MG63 (cell line): Measurements from ENCODE around the gene SETD2. TPM values are rescaled to one million over a fixed set of nuclear protein-coding genes. Genes with fewer than 3 reads are reported as not detected.

Source experiments
- DNase-seq: peaks from one replicate; pipeline ENCODE4 v3.0.0-alpha.2; 2020
- H3K27me3 ChIP-seq: fragments of 250-450 bp; sonication (Bioruptor Pico); 2 replicates; pipeline ENCODE4 v1.5.1; 2020; ENCODE audit warnings: mild to moderate bottlenecking, moderate library complexity
- H3K36me3 ChIP-seq: fragments of 250-450 bp; sonication (Bioruptor Pico); 2 replicates; pipeline ENCODE4 v1.5.1; 2020; ENCODE audit warnings: mild to moderate bottlenecking, moderate library complexity
- H3K4me3 ChIP-seq: fragments of 250-450 bp; sonication (Bioruptor Pico); 2 replicates; pipeline ENCODE4 v1.5.1; 2020; ENCODE audit warnings: mild to moderate bottlenecking, moderate library complexity
- H3K9me3 ChIP-seq: fragments of 250-450 bp; sonication (Bioruptor Pico); 2 replicates; pipeline ENCODE4 v1.5.1; 2020; ENCODE audit warnings: mild to moderate bottlenecking, moderate library complexity
- total RNA-seq: library from RNA; depleted of rRNA; stranded (reverse); fragments of >200 nt; shearing (Covaris generic); gene quantifications from 2 replicates; pipeline ENCODE4 v1.2.3, GENCODE V29; 2014; ENCODE audit warnings: low replicate concordance

The SETD2 gene
- total RNA-seq, 1 experiment from 2014 or later: 8.1 TPM

DNA sequence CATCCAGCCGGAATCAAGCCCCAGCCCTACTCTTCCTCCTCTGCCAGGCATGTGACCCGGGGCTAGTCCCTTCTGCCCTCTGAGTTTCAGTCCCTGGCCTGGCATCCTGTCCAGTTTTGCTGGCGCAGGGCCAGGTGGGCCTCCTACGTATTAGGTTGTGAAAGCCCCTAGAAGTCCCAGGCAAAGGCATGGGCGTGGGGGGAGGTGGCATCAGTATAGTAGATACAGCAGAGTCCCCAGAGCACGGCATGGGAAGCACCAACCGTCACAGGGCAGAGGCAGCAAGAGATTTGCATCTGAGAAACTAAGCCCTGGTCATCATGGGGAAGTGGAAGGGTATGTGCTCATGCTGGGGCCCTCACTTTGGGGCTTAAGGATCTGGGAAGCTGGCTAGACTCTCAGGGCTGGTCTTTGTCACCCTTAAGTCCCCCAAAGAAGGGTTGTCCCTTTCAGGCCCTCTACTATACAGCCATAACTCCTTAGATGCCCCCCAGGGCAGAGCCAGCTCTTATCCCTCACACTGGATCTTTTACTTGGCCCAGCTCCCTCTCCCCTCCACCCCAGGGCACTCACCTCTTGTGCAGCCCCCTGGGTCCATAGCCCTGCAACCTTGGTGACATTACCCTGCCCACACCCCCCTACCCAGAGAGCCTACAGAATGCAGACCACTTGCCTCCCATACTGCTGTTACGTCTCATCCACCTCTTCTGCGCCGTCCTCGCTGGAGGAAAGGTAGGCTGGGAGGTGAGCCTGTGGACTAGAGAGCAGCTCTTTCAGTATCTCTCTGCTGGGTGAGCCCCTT, 173.1 kb downstream of the SETD2 start:
- no peaks in the 10 kb centered on the region for H3K9me3 ChIP-seq
- no peak for DNase-seq
- H3K27me3 ChIP-seq: no peaks in the 10 kb centered on the region
- H3K36me3 ChIP-seq: no peaks in the 10 kb centered on the region
- no peak overlapping the region for H3K4me3 ChIP-seq

DNA sequence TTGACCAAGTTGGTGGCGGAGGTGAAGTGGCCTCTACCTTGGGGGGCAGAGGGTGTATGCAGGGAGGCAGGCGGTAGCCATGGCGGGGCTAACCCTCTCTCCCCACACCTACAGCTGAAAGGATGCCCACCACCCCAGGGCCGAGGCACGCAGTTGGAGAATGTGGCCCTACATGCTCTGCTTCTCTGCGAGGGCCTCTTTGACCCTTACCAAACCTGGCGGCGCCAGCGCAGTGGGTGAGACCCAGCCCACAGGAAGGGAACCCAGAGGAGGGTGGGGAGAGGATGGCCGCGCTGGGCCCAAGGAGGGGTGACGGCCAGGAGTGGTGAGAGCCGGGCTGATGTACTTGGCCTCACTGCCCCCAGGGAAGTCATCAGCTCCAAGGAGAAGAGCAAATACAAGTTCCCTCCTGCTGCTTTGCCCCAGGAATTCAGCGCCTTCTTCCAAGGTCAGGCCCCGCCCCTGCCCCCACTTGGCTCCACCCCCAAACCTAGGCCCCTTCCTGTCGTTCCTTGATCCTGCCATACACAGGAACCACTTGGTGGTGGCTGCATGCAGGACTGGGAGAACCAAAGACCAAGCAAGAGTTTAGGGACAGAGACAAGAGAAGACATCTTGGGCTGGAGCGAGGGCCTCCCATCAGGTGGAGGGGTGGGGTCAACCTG, 174.6 kb downstream of the SETD2 start:
- Histone ChIP-seq H3K36me3 (no peaks in the 10 kb centered on the region), H3K9me3 (no peaks in the 10 kb centered on the region), H3K4me3 (no peak overlapping the region), H3K27me3 (no peaks in the 10 kb centered on the region)
- DNase-seq: no peak

DNA sequence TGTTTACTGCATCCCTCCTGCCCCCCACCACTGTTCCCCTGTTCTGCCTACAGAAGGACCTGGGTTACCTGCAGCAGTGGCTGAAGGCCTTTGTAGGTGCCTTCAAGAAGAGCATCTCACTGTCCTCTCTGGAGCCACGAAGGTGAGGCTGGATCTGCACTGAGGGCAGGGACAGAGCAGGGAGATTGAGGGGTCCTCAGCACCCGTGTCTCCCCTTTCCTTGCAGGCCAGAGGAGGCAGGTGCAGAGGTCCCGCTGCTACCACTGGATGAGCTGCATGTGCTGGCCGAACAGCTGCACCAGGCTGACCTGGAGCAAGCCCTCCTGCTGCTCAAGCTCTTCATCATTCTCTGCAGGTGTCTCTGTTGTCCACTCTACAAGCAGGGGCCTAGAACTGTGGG, 175.3 kb downstream of the SETD2 start:
- Histone ChIP-seq H3K4me3 (no peak overlapping the region), H3K36me3 (no peaks in the 10 kb centered on the region), H3K27me3 (no peaks in the 10 kb centered on the region), H3K9me3 (no peaks in the 10 kb centered on the region)
- no peak for DNase-seq

DNA sequence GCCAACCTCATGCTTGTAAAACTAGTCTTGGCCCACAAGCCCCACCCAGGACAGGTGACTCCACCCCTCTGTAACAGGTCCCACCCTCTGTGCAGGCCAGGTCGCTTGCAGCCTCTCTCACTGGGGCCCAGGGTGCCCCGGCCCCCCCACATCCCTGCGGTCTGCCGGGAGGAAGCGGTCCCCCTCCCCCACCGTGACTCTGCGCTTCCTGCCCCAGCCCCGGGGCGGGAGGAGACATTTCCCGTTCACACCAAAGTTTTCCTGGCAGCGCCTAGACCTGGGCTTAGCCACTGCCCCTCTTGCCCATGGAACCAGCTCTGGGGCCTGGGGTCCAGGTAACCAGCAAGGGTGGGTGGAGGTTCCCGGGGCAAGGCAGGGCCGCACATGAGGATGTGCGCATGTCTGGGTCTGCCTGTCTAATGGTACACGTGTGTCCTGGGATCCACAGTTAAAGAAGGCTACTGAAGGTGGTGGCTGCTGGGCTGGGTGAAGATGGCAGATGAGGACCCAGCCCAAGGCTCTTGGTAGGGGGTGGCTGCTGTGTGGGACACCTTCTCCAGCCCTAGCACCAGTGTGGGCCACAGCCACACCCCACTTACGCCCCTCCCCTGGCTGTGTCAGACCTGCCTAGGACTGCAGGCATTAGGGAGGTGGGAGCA, 176.0 kb downstream of the SETD2 start:
- H3K4me3 ChIP-seq: no peak overlapping the region
- H3K9me3 ChIP-seq: no peaks in the 10 kb centered on the region
- H3K36me3 ChIP-seq: no peaks in the 10 kb centered on the region
- no peaks in the 10 kb centered on the region for H3K27me3 ChIP-seq
- DNase-seq: no peak

GRCh38 chr3:46987319-46987742, 176.6 kb downstream of the SETD2 start:
- Histone ChIP-seq H3K36me3 (no peaks in the 10 kb centered on the region), H3K27me3 (no peaks in the 10 kb centered on the region), H3K4me3 (no peak overlapping the region), H3K9me3 (no peaks in the 10 kb centered on the region)
- DNase-seq: no peak

DNA sequence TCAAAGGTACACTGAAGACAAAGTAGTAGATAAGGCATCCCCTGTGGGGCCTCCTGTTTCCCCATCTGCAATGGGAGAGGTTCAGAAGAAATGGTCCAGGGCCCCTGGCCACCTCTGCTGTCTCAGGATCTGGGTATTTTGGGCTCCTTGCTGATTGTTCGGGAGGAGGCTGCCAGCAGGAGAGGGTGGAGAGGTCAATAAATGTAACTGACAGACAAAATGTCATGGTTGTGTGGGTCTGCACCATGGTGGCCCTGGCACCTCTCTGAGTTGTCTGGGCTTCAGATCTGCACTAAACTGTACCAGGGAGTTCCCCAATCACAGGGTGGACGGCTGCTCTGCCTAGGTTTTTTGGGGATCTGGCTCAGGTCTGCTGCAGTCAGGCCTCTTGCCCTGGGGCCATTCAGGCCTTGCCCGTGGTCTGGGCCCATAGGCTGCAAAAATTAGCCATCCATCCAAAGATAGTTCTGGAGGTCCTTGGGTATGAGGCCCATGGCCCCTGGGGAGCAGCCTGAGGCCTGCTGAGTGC, 177.1 kb downstream of the SETD2 start:
- Histone ChIP-seq H3K36me3 (no peaks in the 10 kb centered on the region), H3K27me3 (no peaks in the 10 kb centered on the region), H3K9me3 (no peaks in the 10 kb centered on the region), H3K4me3 (no peak overlapping the region)
- DNase-seq: no peak

DNA sequence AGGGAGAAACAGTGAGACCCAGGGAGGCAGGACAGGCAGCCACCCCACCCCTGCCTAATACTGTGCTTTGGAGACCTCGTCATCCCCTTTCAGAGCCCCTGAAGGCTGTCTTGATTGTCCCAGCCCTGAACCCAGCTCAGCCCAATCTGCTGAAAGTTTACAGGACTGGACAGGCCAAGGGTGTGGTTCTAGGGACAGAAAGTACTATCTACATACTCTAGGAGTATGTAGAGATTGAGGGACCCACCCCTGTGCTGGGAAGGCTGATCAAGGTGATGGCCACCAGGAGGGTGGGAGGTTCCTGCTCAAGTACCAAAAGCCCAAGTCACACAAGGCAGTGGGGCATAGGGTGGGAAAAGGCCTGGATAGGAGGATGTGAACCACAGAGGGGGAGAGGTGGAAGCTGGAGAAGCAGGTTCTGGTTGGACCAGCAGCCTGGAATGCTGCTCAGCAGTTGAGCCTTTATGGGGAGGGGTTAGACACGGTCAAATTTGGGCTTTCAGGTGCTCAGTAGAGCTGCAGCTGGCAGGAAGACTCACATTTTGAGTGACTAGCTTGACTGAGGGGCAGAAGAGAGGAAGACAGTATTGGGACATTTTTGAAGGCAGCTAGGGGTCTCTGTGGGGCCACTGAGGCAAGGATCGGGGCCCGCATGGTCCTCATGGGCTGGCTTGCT, 177.7 kb downstream of the SETD2 start:
- H3K27me3 ChIP-seq: no peaks in the 10 kb centered on the region
- no peak overlapping the region for H3K4me3 ChIP-seq
- DNase-seq: no peak
- H3K36me3 ChIP-seq: no peaks in the 10 kb centered on the region
- no peaks in the 10 kb centered on the region for H3K9me3 ChIP-seq

DNA sequence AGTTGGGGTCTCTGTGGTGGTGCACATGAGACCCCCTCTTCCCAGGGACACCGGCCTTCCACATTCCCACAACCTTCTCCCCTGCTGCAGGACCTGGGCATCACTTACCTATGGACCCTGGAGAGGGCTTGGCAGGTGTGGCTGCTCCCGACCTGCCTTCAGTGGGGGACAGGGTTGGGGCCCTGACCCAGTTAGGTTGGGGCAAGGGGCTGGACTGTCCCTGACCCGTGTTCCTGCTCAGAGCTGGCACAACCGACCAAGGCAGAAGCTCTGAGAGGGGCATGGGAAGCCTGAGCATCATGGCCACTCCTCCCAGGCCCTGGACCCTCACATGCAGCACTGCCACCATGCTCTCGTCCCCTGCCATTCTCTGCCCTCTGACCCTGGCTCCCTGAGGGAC, 178.3 kb downstream of the SETD2 start:
- no peak overlapping the region for H3K4me3 ChIP-seq
- DNase-seq: no peak

DNA sequence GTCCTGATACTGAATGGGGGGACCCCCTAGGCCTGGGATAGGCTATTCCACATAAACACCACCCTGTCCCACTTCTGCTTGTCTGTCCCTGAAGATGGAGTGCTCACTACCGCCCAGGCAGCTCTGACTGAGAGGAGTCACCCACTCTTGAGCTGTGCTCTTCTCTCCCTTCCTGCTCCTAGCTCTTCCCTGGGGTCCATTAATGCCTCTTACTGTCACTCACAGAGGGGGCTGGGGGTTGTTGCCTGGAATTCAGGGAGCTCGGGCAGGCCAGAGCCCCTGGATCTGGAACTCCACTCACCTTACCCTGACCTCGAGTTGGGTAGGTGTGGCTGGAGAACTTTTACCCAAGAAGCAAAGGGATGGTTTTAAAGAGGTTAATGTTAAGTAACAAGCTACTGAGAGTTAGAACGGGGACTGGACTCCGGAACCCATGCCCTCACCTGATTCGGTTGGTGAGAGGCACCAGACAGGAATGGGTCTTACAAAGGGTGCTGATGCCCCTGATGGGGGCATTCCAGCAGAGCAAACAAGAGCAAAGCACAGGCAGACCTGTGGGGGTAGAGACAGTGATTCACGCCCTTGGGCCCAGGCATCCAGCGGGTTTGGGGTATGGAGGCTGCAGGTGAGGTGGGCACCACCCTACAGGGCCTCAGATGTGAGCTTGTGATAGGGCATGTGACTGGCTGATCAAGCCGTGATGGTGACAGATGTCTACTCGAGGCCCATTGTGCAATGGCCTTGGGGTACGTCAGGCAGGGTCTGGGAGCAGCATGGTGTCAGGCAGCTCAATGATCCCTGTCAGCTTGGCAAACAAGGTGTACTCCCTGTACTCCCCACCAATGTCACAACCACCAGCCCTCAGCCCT, 179.1 kb downstream of the SETD2 start:
- no peak overlapping the region for H3K4me3 ChIP-seq
- DNase-seq: no peak
- H3K9me3 ChIP-seq: no peaks in the 10 kb centered on the region
- H3K36me3 ChIP-seq: no peaks in the 10 kb centered on the region
- no peaks in the 10 kb centered on the region for H3K27me3 ChIP-seq

More for the DNA sequence above, 178.3 kb downstream of the SETD2 start:
- H3K27me3 ChIP-seq: no peaks in the 10 kb centered on the region
- no peaks in the 10 kb centered on the region for H3K36me3 ChIP-seq
- no peaks in the 10 kb centered on the region for H3K9me3 ChIP-seq

DNA sequence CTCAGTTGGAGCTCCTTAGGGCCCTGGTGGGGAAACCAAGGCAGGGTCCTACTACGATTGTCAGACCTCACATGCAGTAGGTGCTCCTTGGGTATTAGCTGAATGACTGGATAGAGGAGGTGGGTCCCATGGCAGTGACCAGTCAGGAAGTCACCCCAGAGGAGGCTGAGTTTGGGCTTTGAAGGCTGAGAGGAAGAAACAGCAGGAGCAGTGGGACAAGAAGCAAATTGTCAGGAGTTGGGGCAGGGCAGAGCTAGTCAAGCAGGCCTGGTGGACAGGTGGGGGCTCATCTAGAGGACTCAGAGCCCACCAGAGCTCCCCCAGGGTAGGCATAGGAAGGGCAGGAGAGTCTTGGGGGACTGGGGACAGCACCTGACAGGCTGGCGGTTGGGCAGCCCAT, 181.4 kb downstream of the SETD2 start:
- no peak overlapping the region for H3K4me3 ChIP-seq
- no peaks in the 10 kb centered on the region for H3K27me3 ChIP-seq
- no peaks in the 10 kb centered on the region for H3K36me3 ChIP-seq
- DNase-seq: no peak
- H3K9me3 ChIP-seq: no peaks in the 10 kb centered on the region

GRCh38 chr3:46981932-46982471, 181.9 kb downstream of the SETD2 start:
- H3K9me3 ChIP-seq: no peaks in the 10 kb centered on the region
- DNase-seq: no peak
- H3K4me3 ChIP-seq: no peak overlapping the region
- no peaks in the 10 kb centered on the region for H3K27me3 ChIP-seq
- H3K36me3 ChIP-seq: no peaks in the 10 kb centered on the region

DNA sequence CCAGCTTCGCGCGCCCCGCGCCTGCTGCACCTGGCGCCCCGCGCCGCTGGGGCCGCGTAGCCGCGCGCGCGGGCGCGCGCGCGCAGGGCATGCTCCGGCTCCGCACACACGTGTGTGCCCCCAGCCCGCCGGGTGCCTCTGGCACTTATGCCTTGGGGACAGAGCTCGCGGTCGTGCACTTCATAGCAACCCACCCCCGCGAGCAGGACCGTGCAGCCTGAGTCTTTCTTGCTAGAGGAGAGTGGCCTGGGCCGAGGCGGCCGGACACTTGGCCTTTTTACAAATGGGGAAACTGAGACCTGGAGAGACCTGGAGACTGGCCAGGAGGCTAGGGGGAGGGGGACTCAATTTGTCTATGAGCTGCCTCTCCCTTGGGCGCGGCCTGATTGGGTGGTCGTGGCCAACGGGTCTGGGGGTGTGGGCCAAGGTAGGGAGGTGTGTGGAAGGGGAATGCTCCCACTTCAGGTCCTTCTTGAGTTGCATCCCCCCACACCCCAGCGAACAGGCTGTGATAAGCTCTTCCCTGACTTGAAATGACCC, 183.9 kb downstream of the SETD2 start:
- no peaks in the 10 kb centered on the region for H3K36me3 ChIP-seq
- peak overlapping the region; percentile 52 for H3K4me3 ChIP-seq
- H3K9me3 ChIP-seq: no peaks in the 10 kb centered on the region
- no peaks in the 10 kb centered on the region for H3K27me3 ChIP-seq
- DNase-seq: no peak

GRCh38 chr3:46978985-46979944, 184.6 kb downstream of the SETD2 start, which contains the start of gene NBEAL2:
NBEAL2 (plus strand) TSS chr3:46979666; CDS start chr3:46979862, 196 bp downstream.
- Histone ChIP-seq H3K4me3 (peak within 1 kb of the TSS; percentile 52), H3K27me3 (no peaks in the 10 kb centered on the region), H3K36me3 (no peaks in the 10 kb centered on the region), H3K9me3 (no peaks in the 10 kb centered on the region)
- DNase-seq: peak; percentile 94

DNA sequence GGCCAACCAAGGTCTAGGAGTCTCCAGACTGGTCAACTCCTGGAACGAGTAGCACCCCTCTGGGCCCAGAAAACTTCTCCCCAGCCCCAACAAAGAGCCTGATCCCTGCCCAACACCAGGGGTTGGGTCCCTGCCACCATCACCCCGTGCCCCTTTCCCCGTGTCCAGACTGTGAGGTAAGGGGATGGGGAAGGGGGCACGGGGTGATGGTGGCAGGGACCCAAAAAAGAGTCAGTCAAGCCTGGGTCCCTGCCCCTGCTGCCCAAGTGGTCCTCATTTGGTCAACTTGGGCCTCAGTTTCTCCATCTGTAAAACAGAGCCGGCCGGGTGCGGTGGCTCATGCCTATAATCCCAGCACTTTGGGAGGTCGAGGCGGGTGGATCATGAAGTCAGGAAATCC, 185.5 kb downstream of the SETD2 start:
- H3K27me3 ChIP-seq: no peaks in the 10 kb centered on the region
- no peaks in the 10 kb centered on the region for H3K9me3 ChIP-seq
- no peaks in the 10 kb centered on the region; the same call in 1 of the 2 replicates for H3K36me3 ChIP-seq

More for the DNA sequence above, 185.5 kb downstream of the SETD2 start:
- no peak overlapping the region for H3K4me3 ChIP-seq
- no peak for DNase-seq
